Measurements from ENCODE around the gene NEAT1. TPM values are rescaled to one million over a fixed set of nuclear protein-coding genes. Genes with fewer than 3 reads are reported as not detected.

Gene NEAT1
- total RNA-seq, 1 experiment from 2014 or later, result 74.7 TPM

DNA sequence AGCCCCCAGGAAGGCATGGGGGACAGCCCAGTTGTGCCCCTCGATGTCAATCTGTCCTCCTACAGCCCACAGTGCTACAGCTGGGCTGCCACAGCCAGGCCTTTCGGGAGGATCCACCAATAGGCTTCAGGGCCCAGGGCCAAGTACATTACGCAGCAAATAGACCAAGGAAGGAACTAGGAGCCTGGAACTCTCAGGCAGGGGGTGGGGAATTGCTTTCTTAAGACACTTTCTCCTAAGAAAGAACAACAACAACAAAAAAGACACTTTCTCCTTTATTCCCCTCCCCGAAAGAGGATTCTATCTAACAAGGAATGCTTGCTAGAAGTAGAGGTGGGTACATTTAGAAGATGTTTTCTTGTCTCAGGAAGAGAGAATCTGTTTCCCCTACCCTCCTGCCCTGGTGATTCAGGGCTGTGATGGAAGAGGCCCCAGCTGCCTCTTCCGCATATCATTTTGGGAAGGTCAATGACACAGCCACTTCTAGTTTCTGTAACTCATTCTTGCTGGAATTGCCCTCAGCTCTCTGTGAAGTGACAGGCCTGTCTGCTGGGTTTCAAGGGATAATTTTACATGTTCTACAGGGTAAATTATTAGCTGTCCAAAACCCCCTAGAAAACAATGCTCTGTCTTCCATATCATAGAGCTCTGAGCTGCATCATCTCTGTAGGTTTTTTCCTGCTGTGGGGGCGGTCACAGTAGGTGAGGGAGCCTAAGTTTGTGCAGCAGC lies 70.2 kb downstream of the NEAT1 start:
- Histone ChIP-seq H3K79me2 (ENCODE audit: low read length) (no peaks in the 10 kb centered on the region), H3K27me3 (ENCODE audit: low read length) (no peaks in the 10 kb centered on the region), H3K4me2 (ENCODE audit: low read depth, low read length, poor library complexity, severe bottlenecking) (no peak overlapping the region), H3K27ac (ENCODE audit: low read length) (no peak overlapping the region), H4K20me1 (ENCODE audit: insufficient read depth, low read depth, low read length) (no peaks in the 10 kb centered on the region), H3K36me3 (ENCODE audit: insufficient read depth, low read length) (no peaks in the 10 kb centered on the region), H2AFZ (ENCODE audit: low read length) (peak overlapping the region; percentile 72; the same call in 1 of the 2 replicates), H3K9me3 (ENCODE audit: low read length) (no peaks in the 10 kb centered on the region), H3K4me3 (ENCODE audit: low read length) (no peak overlapping the region), H3K9me2 (replicated peaks; ENCODE audit: insufficient read depth, low read length) (no peaks in the 10 kb centered on the region), H3K9ac (ENCODE audit: low read length) (peak overlapping the region; percentile 29; the same call in 1 of the 2 replicates), H3K4me1 (ENCODE audit: low read length) (peaks cover 65% of the 10 kb centered on the region)
- no peak for DNase-seq

DNA sequence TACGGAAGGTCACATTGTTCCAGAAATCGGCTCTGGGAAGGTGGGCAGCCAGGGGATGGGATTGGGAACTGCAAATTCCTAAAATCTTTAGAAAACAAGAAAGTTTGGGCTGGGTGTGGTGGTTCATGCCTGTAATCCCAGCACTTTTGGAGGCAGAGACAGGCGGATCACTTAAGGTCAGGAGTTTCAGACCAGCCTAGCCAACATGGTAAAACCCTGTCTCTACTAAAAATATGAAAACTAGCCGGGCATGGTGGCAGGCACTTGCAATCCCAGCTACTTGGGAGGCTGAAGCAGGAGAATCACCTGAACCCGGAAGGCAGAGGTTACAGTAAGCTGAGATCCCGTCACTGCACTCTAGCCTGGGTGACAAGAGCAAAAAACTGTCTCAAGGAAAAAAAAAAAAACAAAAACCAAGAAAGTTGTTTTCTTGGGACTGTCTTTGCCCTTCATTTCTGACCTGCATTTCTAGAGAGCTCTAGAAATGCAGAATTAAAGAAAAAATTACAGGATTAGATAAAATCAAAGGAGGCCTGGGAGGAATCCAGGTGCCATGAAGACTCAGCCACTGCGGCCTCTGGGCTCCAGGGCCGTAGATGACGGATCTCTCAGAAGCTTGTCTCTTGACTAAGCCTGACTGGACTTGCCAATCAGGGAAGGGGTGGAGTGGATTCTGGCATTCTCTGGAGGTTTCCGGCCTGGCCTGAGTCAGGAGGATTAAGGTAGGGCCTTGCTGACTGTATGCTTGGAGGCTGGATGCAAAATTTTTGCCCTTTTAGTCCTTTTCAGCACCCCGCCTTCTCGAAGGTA lies 71.0 kb downstream of the NEAT1 start:
- no peak for DNase-seq
- H4K20me1 ChIP-seq (ENCODE audit: insufficient read depth, low read depth, low read length), result no peaks in the 10 kb centered on the region
- H3K36me3 ChIP-seq (ENCODE audit: insufficient read depth, low read length), result no peaks in the 10 kb centered on the region
- no peaks in the 10 kb centered on the region for H3K9me2 ChIP-seq (replicated peaks; ENCODE audit: insufficient read depth, low read length)
- no peak overlapping the region for H3K4me3 ChIP-seq (ENCODE audit: low read length)
- no peak overlapping the region for H3K4me2 ChIP-seq (ENCODE audit: low read depth, low read length, poor library complexity, severe bottlenecking)
- no peaks in the 10 kb centered on the region for H3K9me3 ChIP-seq (ENCODE audit: low read length)
- H3K79me2 ChIP-seq (ENCODE audit: low read length), result no peaks in the 10 kb centered on the region
- H3K4me1 ChIP-seq (ENCODE audit: low read length), result peaks cover 65% of the 10 kb centered on the region
- H3K9ac ChIP-seq (ENCODE audit: low read length), result peak overlapping the region; percentile 29; the same call in 1 of the 2 replicates
- H3K27me3 ChIP-seq (ENCODE audit: low read length), result no peaks in the 10 kb centered on the region
- H2AFZ ChIP-seq (ENCODE audit: low read length), result peak overlapping the region; percentile 72
- no peak overlapping the region for H3K27ac ChIP-seq (ENCODE audit: low read length)

Small RNAs within 50 kb of the gene (small RNA-seq; reads per million reads assigned to genes)
- gene RF01684, result not detected

Other genes with a start within 250 kb of the NEAT1 start
- 96.5 and 115 TPM in 2 replicates for gene CAPN1, start 240.9 kb upstream of the NEAT1 start, total RNA-seq (2014; rRNA removed; shearing (Covaris generic); ENCODE audit: low replicate concordance)
- 13.2 and 19.0 TPM in 2 replicates for gene POLA2, start 160.8 kb upstream of the NEAT1 start, total RNA-seq (2014; rRNA removed; shearing (Covaris generic); ENCODE audit: low replicate concordance)
- 0.43 and 2.6 TPM in 2 replicates for gene CDC42EP2, start 107.9 kb upstream of the NEAT1 start, total RNA-seq (2014; rRNA removed; shearing (Covaris generic); ENCODE audit: low replicate concordance)
- gene DPF2, start 88.9 kb upstream of the NEAT1 start, total RNA-seq (2014; rRNA removed; shearing (Covaris generic); ENCODE audit: low replicate concordance), result 34.0 and 44.5 TPM in 2 replicates
- gene TIGD3, start 68.0 kb upstream of the NEAT1 start, total RNA-seq (2014; rRNA removed; shearing (Covaris generic); ENCODE audit: low replicate concordance), result 0.11 and 0.83 TPM in 2 replicates
- 6.7 and 9.7 TPM in 2 replicates for gene SLC25A45, start 40.2 kb upstream of the NEAT1 start, total RNA-seq (2014; rRNA removed; shearing (Covaris generic); ENCODE audit: low replicate concordance)
- gene FRMD8, start 36.2 kb upstream of the NEAT1 start, total RNA-seq (2014; rRNA removed; shearing (Covaris generic); ENCODE audit: low replicate concordance), result 48.5 and 102 TPM in 2 replicates
- gene MALAT1, start 76.2 kb downstream of the NEAT1 start, total RNA-seq (2014; rRNA removed; shearing (Covaris generic); ENCODE audit: low replicate concordance), result 3,783 and 4,167 TPM in 2 replicates
- 39.1 and 79.0 TPM in 2 replicates for gene SCYL1, start 102.3 kb downstream of the NEAT1 start, total RNA-seq (2014; rRNA removed; shearing (Covaris generic); ENCODE audit: low replicate concordance)
- gene LTBP3, start 135.6 kb downstream of the NEAT1 start, total RNA-seq (2014; rRNA removed; shearing (Covaris generic); ENCODE audit: low replicate concordance), result 1.3 and 6.8 TPM in 2 replicates
- gene ZNRD2, start 147.7 kb downstream of the NEAT1 start, total RNA-seq (2014; rRNA removed; shearing (Covaris generic); ENCODE audit: low replicate concordance), result 31.7 and 49.4 TPM in 2 replicates
- gene FAM89B, start 149.7 kb downstream of the NEAT1 start, total RNA-seq (2014; rRNA removed; shearing (Covaris generic); ENCODE audit: low replicate concordance), result 14.2 and 21.9 TPM in 2 replicates
- 19.9 and 75.1 TPM in 2 replicates for gene EHBP1L1, start 153.3 kb downstream of the NEAT1 start, total RNA-seq (2014; rRNA removed; shearing (Covaris generic); ENCODE audit: low replicate concordance)
- gene KCNK7, start 173.0 kb downstream of the NEAT1 start, total RNA-seq (2014; rRNA removed; shearing (Covaris generic); ENCODE audit: low replicate concordance), result 0.25 and 0.48 TPM in 2 replicates
- gene MAP3K11, start 191.4 kb downstream of the NEAT1 start, total RNA-seq (2014; rRNA removed; shearing (Covaris generic); ENCODE audit: low replicate concordance), result 11.8 and 28.0 TPM in 2 replicates
- gene PCNX3, start 193.0 kb downstream of the NEAT1 start, total RNA-seq (2014; rRNA removed; shearing (Covaris generic); ENCODE audit: low replicate concordance), result 20.4 and 28.5 TPM in 2 replicates
- 74.6 and 123 TPM in 2 replicates for gene SIPA1, start 215.3 kb downstream of the NEAT1 start, total RNA-seq (2014; rRNA removed; shearing (Covaris generic); ENCODE audit: low replicate concordance)
- gene RELA, start 240.1 kb downstream of the NEAT1 start, total RNA-seq (2014; rRNA removed; shearing (Covaris generic); ENCODE audit: low replicate concordance), result 42.6 and 44.0 TPM in 2 replicates